PFSK-1 (cell line): ENCODE results near the gene ECE2.

Source experiments
- POLR2AphosphoS5 ChIP-seq: IDR thresholded peaks from 2 replicates; pipeline ENCODE4 v1.6.1; 2012; ENCODE audit warnings: low read depth, mild to moderate bottlenecking, control low read depth, low read length, moderate library complexity
- REST ChIP-seq, 2 experiments: IDR thresholded peaks; 2 replicates each; pipeline versions ENCODE4 v1.6.1 to v1.8.0; 2011 to 2012; ENCODE audit warnings: low read depth in 2 of 2, low read length in 2 of 2, control low read depth in 1 of 2, inconsistent platforms in 1 of 2, mild to moderate bottlenecking in 1 of 2, moderate library complexity in 1 of 2; ENCODE audit not compliant: insufficient read depth in 1 of 2
- SIN3A ChIP-seq: IDR thresholded peaks from 2 replicates; pipeline ENCODE4 v1.6.1; 2012; ENCODE audit warnings: mild to moderate bottlenecking, low read length, moderate library complexity, borderline replicate concordance; ENCODE audit not compliant: insufficient read depth
- TAF1 ChIP-seq: IDR thresholded peaks from 2 replicates; pipeline ENCODE4 v1.6.1; 2012; ENCODE audit warnings: low read length, control low read depth, borderline replicate concordance; ENCODE audit not compliant: insufficient read depth

- TF ChIP-seq TAF1 (no peak), REST (IDR thresholded peaks at IDR 0.05; ENCODE audit: insufficient read depth in 1 of 2, low read depth in 2 of 2, low read length in 2 of 2) (no peak), SIN3A (no peak), POLR2AphosphoS5 (no peak)
These were observed 7.1 kb downstream of the ECE2 start for GRCh38 chr3:184282941-184283340.
